GM21737 (cell line): Measurements from ENCODE around the gene SLC4A2.

Experiments
- ATAC-seq: cut with Tn5 transposase; IDR thresholded peaks from one replicate; pipeline ENCODE4 v1.9.1; 2021; ENCODE audit warnings: mild to moderate bottlenecking, moderate library complexity; ENCODE audit not compliant: unreplicated experiment

Gene SLC4A2

GRCh38 chr7:151110236-151110940 lies 51.0 kb downstream of the SLC4A2 start:
- ATAC-seq, result no peak

- ATAC-seq, result peak; percentile 80
Observed at GRCh38 chr7:151110941-151111645, 51.7 kb downstream of the SLC4A2 start.

GRCh38 chr7:151113344-151114150 lies 54.2 kb downstream of the SLC4A2 start:
- ATAC-seq, result no peak

GRCh38 chr7:151114151-151115090 lies 55.0 kb downstream of the SLC4A2 start:
- no peak for ATAC-seq

- ATAC-seq, result no peak
Observed at GRCh38 chr7:151115121-151115835, 55.9 kb downstream of the SLC4A2 start.

GRCh38 chr7:151115836-151116418 lies 56.5 kb downstream of the SLC4A2 start:
- ATAC-seq, result no peak

GRCh38 chr7:151116603-151117440 lies 57.4 kb downstream of the SLC4A2 start:
- no peak for ATAC-seq

- no peak for ATAC-seq
Observed at GRCh38 chr7:151117565-151117964, 58.2 kb downstream of the SLC4A2 start.

- no peak for ATAC-seq
Observed at GRCh38 chr7:151118108-151119054, 59.0 kb downstream of the SLC4A2 start.

GRCh38 chr7:151119055-151119415 lies 59.6 kb downstream of the SLC4A2 start:
- no peak for ATAC-seq

- ATAC-seq, result no peak
Observed at GRCh38 chr7:151119902-151120301, 60.5 kb downstream of the SLC4A2 start.

- no peak for ATAC-seq
Observed at GRCh38 chr7:151120896-151121295, 61.5 kb downstream of the SLC4A2 start.

GRCh38 chr7:151121380-151122170 lies 62.2 kb downstream of the SLC4A2 start:
- no peak for ATAC-seq

GRCh38 chr7:151122276-151122675 lies 62.9 kb downstream of the SLC4A2 start:
- ATAC-seq, result no peak

GRCh38 chr7:151122796-151123157 lies 63.4 kb downstream of the SLC4A2 start:
- no peak for ATAC-seq

GRCh38 chr7:151123158-151123821 lies 63.9 kb downstream of the SLC4A2 start:
- ATAC-seq, result no peak
